Measurements from ENCODE around the gene SLMAP.

SLMAP gene

GRCh38 chr3:57896691-57897090 is 140.6 kb downstream of the SLMAP start:
- DNase-seq: no peak

DNA sequence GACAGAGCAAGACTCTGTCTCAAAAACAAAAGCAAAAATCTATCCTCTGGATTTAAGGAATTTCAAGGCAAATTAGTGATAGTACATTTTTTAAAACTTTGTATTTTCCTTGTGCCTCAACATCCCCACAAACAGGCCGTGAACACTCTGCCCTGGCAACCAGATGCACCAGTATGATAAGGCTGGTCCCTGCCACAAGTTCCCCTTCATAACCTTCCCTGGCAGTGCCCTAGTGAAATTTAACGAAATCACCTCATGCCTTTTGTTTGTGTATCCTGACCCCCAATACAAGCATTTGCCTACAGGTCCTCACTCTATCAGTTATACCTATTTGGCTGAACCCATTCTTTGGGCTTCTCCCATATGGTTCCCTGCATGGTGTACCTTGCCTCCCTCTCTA is 144.7 kb downstream of the SLMAP start:
- no peak for DNase-seq

DNA sequence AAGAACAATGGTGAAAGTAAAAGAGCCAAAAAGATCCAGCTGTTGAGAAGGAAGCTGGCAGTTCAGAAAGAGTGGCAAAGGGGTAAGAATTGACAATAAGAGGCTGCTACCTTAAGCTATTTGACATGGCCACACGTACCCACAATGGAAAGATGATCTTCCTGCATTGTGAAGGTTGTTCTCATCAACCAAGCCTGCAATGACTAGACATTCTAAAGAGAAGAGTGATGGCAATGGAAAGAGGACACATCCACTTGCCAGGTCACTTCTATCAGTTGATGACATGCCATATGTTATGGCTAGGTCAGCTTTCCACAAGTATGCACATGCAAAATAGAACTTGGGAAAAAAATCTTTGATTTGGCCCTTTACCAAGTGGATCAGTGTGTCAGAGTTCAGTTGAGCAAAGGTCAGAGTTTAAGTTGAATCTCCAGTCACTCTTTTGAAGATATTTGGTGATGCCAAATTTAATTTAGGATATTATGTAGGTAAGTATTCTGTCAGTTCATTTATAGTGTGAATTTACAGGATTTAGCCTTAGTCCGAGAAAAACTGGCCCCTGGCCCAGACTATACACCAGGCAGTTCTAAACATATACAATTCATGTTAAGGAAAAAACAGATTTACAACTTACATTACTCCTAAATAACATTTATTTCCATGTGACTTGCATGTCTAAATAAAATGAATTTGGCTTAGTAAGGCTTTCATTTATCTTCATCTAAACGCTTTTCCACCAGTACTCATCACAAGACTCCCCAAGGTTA is 147.2 kb downstream of the SLMAP start:
- DNase-seq: no peak

DNA sequence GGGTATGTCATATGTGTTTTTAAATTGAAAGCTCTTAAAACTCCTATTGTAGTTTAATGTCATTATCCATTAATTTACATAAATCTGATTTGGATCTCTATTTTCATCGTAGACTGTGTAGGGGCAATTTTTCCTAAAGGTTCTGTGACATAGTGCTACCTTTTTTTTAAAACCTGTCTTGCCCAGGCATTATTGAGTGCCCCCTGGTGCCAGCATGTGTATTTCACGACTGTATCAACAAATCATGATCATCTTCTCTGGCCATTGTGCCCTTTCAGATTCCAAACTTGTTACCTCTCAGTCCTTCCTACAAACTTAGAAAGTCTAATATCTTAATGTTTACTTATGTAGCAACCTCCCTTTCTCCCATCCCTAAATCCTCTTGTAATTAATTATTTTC is 154.9 kb downstream of the SLMAP start:
- DNase-seq: no peak

- DNase-seq: no peak
These were observed 155.5 kb downstream of the SLMAP start for GRCh38 chr3:57911593-57911992.

DNA sequence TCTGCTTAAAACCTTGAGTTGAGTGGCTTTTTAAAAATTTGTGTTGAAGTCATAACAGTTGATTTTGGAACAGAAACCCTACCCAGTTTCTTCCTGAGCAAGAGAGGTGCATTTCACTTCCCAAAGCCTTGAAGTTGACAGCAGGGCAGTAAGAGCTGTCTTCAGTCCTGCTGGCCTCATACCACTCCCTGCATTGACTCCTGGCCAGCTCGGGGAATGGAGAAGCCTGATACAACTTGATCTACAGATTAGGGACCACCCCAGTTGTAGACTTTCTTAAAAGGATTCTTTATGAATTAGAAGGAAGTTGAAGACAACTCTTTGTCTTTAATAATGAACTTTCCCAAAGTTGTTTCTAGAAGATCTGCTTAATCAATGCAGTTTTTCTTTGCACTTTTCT is 161.5 kb downstream of the SLMAP start:
- DNase-seq: no peak

DNA sequence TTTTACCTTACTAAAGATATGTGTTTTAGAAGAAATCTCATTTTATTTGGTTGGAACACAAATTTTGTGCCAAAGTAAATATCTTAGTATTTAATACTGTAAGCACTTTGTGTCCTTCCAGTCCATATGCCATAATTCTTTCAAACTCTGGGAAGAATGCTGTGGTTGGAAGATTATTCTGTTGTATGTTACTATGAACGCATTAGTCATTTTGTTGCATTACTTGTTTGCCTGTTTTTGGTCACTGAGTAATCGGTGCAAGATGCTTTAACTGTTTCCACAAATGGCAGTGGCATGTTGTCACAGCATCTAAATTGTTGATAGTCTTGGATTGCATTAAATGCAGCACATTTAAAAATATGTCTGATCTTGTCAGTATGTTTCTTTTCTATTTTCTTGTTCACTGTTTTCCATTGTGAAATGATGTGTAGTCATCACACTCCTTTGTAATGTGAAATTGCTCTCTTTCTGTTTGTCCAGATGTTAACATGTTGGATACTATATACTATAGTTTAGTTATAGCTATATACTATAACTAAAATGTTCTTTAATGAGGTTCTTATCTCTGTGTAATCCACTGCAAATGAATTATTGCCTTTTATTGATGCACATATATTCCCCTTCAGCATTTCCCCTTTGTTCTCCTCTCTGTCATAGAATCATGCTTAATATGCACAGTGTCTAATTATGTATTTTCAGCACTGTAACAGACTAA is 162.2 kb downstream of the SLMAP start:
- no peak for DNase-seq

GRCh38 chr3:57919987-57920386 is 163.9 kb downstream of the SLMAP start:
- DNase-seq: no peak

DNA sequence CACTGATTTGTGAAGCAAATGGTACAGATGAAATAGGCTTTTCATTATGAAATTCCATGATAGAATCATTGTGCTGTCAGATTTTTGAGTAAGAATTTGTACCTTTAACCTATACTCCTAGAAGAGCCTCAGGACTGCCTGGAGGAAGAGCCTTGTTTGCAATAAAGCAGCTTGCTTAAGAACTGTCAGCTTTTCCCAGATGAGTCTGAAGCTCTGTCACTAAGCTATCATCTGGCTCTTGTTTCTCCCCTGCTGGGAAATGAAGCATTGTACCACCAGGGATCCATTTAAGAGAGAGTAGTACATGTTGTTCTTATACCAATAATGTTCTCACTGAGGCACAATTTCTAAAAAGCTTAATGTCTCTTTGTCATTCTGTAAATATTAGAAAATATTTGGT is 167.0 kb downstream of the SLMAP start:
- no peak for DNase-seq

- no peak for DNase-seq
These were observed 167.6 kb downstream of the SLMAP start for GRCh38 chr3:57923752-57924151.

- DNase-seq: no peak
These were observed 171.1 kb downstream of the SLMAP start for GRCh38 chr3:57927166-57927565.

DNA sequence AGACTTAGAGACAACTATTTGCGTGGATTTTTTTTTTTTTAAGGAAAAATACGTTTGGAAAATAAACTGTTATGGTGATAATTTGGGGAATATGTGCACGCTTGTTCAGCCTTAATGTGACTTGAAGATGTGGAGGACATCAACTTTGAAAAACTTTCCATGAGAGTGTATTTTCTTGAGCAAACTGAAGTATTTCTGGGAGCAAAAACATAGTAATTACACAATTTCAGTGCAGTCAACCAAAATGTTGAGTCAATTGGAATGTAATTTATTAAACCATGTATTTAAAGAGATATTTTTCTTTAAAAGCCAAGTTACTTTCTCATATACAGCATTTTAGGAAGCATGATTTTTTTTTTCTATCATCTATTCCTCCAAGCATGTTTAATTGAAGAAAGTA is 171.8 kb downstream of the SLMAP start:
- DNase-seq: no peak

- no peak for DNase-seq
These were observed 172.4 kb downstream of the SLMAP start for GRCh38 chr3:57928511-57928910.

DNA sequence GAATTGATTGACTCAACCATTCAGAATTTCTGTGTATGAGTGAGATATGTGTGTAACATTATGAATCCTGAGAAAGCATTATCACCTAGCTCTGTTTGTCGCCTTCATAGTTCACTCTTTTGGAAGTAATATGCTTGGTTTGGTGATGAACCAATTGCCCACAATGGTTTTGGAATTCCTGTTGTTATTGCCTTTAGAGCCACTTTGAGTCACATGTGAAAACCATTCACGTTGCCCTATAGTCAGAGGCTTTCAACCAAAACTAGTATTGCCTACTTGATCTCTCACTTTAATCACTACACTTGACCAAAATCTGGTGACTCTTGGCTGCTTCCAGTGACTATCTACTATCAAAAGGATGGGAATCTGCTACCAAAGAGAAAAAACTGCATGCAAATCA is 173.9 kb downstream of the SLMAP start:
- no peak for DNase-seq

- DNase-seq: no peak
These were observed 177.5 kb downstream of the SLMAP start for GRCh38 chr3:57933602-57934001.

GRCh38 chr3:57934373-57934772 is 178.3 kb downstream of the SLMAP start:
- no peak for DNase-seq

DNA sequence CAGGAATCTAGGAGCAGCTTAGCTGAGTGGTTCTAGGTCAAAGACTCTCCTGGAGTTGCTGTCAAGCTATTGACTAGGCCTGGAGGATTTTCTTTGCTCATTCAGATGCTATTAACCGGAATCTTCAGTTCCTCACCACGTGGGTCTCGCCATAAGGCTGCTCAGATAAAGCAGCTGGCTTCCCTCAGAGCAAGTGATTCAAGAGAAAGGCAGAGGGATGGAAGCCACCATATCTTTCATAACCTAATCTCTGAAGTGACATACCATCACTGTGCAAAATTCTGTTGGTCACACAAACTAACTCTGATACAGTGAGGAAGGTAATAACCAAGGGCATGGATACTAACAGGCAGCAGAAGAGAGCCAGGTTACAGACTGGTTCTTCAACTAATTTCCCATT is 179.4 kb downstream of the SLMAP start:
- DNase-seq: no peak

DNA sequence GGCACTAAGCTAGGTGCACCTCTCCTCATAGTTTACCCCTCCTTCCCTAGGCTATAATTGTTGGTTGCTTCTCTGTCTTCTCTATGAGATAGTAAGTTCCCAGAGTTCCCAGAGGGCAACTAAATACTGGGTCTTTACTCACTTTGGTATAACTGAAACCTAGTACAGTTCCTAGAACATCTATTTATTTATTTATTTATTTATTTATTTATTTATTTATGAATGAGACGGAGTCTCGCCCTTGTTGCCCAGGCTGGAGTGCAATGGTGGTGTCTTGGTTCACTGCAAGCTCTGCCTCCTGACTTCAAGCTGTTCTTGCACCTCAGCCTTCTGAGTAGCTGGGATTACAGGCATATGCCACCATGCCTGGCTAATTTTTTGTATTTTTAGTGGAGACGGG is 181.0 kb downstream of the SLMAP start:
- no peak for DNase-seq

DNA sequence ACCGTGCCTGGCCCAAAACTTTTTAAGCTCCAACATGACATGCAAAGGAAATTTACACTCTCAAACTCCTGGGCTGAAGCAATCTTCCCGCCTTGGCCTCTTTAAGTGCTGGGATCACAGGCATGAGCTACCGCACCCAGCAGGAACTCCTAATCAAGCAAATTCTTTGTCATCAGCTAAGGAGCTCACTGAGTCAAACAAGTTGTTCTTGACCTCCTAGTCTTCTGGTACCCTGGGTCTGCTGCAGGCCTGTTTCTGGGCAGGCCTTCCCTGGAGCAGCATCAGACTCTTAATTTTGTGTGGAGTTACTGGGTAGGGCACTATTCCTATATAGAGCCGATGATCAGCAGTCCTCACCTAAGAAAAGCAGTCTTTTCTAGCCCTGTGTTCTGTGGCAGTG is 183.7 kb downstream of the SLMAP start:
- no peak for DNase-seq

GRCh38 chr3:57942388-57942787 is 186.3 kb downstream of the SLMAP start:
- no peak for DNase-seq

GRCh38 chr3:57942872-57943283 is 186.8 kb downstream of the SLMAP start:
- peak; percentile 24 for DNase-seq

DNA sequence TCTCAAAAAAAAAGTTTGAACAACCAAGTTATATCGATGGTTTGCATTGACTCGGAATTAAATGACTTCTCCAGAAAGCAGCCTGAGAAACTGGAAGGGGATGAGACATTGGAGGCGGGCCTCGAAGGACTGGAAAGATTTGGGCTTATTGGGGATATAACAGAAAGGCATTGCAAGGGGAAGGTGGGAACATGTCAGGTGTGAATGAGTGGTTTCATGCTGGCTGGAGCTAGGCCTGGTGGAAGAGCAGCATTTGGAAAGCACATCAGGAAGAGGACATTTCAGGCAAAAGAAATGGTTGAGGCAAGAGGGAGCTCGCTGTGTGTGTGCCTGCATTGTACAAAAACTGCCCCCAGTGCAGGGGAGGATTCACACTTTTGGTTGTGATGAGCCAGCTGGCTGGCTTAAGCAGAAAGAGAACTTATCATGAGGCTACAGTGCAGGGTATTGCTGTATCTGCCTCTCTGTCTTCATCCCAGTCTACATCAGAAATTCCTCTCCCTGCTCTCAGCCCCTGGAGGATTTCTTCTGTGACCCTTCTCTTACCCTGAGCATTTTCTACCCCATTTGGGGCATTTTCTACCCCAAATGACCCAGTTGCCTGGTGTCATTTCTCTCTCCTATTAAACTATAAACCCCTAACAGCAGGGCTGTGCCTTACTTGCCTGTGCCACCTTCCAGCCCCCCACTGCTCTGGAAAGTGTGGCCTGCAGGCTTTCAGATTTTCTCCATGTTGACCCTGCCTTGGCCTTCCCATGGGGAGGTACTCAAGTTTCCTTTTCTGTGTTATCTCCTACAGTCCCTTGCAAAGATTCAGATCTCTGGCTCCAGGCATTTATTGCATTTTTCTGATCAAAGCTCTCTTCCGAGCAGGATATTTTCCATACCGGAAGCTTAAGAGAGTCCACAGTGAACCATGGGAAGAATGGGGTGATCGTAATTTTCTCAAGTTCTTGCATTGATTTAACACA is 187.7 kb downstream of the SLMAP start:
- DNase-seq: peak; percentile 21

- no peak for DNase-seq
These were observed 190.9 kb downstream of the SLMAP start for GRCh38 chr3:57946970-57947381.
